ENCODE data around the gene USP46. TPM values are rescaled to one million over a fixed set of nuclear protein-coding genes. Genes with fewer than 3 reads are reported as not detected.

The USP46 gene
- total RNA-seq (ENCODE audit: low replicate concordance): 7.6 and 13.8 TPM in 2 replicates

GRCh38 chr4:52659001-52659721 is at the start of gene USP46:
Gene USP46, minus strand, starts transcription at chr4:52659301. Its CDS starts 151 bp downstream, at chr4:52659150.

Other genes with a start within 250 kb of the USP46 start
- gene ERVMER34-1, start 92.1 kb upstream of the USP46 start, total RNA-seq (ENCODE audit: low replicate concordance): 0.08 TPM in 1 of 2 replicates, not detected in the other
- 0.35 and 7.2 TPM in 2 replicates for gene RASL11B, start 203.0 kb upstream of the USP46 start, total RNA-seq (ENCODE audit: low replicate concordance)